Activated T-cell treated with anti-CD3 and anti-CD28 coated beads, Interleukin-2, amount 50 U/mL, for 24 hours (primary cell): Measurements from ENCODE around the gene KRT7.
A peak's percentile ranks its signal among the peaks of the same experiment; 100 is the strongest.

Experiments
- DNase-seq: peaks from one replicate; pipeline ENCODE4 v3.0.0-alpha.2; 2020
- H3K27ac Mint-ChIP-seq: 2 replicates; pipeline ENCODE4 v1.8.0; 2020; ENCODE audit warnings: mild to moderate bottlenecking, mixed read lengths
- H3K27me3 Mint-ChIP-seq: 2 replicates; pipeline ENCODE4 v1.8.0; 2020; ENCODE audit warnings: mixed read lengths
- H3K36me3 Mint-ChIP-seq: 2 replicates; pipeline ENCODE4 v1.8.0; 2020; ENCODE audit warnings: low read depth, mixed read lengths
- H3K4me1 Mint-ChIP-seq: 2 replicates; pipeline ENCODE4 v1.8.0; 2020; ENCODE audit warnings: low read depth, mixed read lengths
- H3K4me3 Mint-ChIP-seq: 2 replicates; pipeline ENCODE4 v1.8.0; 2020; ENCODE audit warnings: mild to moderate bottlenecking, moderate library complexity, mixed read lengths
- H3K9me3 Mint-ChIP-seq: 2 replicates; pipeline ENCODE4 v1.8.0; 2020; ENCODE audit warnings: mixed read lengths

The KRT7 gene

GRCh38 chr12:52232674-52233461 is at the start of gene KRT7:
TSS of gene KRT7 (plus strand) at chr12:52233243. CDS start at chr12:52233297, 54 bp downstream.
- H3K9me3 Mint-ChIP-seq = no peaks in the 10 kb centered on the region
- no peak for DNase-seq

GRCh38 chr12:52183544-52183910 is 49.5 kb upstream of the KRT7 start:
- no peaks in the 10 kb centered on the region for H3K4me1 Mint-ChIP-seq
- no peak overlapping the region for H3K4me3 Mint-ChIP-seq
- DNase-seq = no peak
- H3K27ac Mint-ChIP-seq = no peak overlapping the region
- no peaks in the 10 kb centered on the region for H3K36me3 Mint-ChIP-seq
- H3K9me3 Mint-ChIP-seq = no peaks in the 10 kb centered on the region
- no peaks in the 10 kb centered on the region for H3K27me3 Mint-ChIP-seq

More at GRCh38 chr12:52232674-52233461, at the start of gene KRT7:
- H3K4me3 Mint-ChIP-seq = no peak within 1 kb of the TSS
- no peaks in the 10 kb centered on the region for H3K36me3 Mint-ChIP-seq
- H3K27ac Mint-ChIP-seq = no peak within 1 kb of the TSS
- peaks cover 73% of the 10 kb centered on the region for H3K27me3 Mint-ChIP-seq
- peaks cover 3% of the 10 kb centered on the region for H3K4me1 Mint-ChIP-seq

GRCh38 chr12:52183971-52184370 is 49.1 kb upstream of the KRT7 start:
- no peaks in the 10 kb centered on the region for H3K27me3 Mint-ChIP-seq
- no peaks in the 10 kb centered on the region for H3K36me3 Mint-ChIP-seq
- H3K4me3 Mint-ChIP-seq = no peak overlapping the region
- no peaks in the 10 kb centered on the region for H3K9me3 Mint-ChIP-seq
- H3K4me1 Mint-ChIP-seq = no peaks in the 10 kb centered on the region
- H3K27ac Mint-ChIP-seq = no peak overlapping the region
- no peak for DNase-seq

DNA sequence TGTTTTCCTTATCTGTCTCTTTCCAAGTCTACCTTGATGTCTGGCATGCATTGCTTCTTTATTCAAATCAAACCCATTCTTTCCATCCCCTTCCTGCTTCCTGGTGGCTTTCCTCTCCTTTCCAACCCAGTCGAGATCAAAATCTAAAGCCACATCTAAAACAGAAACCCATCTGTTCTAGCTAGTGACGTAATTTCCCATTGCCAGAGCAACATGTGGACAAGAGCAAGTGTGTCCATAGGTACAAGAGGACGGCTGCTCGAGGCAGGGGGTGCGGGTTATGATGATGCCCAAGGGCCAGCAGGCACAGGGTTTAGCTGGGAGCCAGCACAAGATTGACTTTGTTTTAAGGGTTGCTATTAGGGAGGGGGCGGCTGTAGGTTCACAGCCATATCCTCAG is 48.2 kb upstream of the KRT7 start:
- Mint-ChIP-seq H3K9me3 (no peaks in the 10 kb centered on the region), H3K36me3 (no peaks in the 10 kb centered on the region), H3K4me3 (no peak overlapping the region), H3K27me3 (no peaks in the 10 kb centered on the region), H3K4me1 (no peaks in the 10 kb centered on the region), H3K27ac (no peak overlapping the region)
- DNase-seq = no peak

DNA sequence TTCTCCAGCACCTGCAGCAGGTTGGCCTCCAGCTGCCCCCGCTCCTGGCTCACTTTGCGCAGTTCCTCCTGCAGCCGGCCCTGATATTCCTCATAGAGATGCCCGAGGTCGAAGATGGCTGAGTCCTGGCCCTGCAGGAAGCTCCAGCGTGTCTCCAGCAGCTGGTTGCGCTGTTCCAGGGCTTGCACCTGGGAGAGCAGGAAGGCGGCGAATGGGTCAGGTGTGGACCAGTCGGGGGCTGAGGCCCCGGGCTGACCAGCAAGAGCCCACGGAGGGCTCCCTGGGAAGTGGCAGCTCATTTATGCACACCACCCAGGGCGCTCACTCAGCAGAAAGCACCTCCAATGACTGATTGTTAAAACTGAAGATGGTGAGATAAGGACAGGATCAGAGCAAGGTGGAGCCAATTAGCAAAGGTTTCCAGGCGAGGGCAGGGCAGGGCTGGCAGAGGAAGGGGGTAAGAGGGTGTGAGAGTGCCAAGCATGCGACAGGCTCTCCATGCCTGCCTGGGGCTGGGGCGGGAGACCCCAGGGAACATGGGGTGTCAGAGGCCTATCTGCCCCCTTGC is 47.6 kb upstream of the KRT7 start:
- H3K27ac Mint-ChIP-seq = no peak overlapping the region
- H3K4me1 Mint-ChIP-seq = no peaks in the 10 kb centered on the region
- H3K9me3 Mint-ChIP-seq = no peaks in the 10 kb centered on the region
- H3K4me3 Mint-ChIP-seq = no peak overlapping the region
- DNase-seq = no peak
- no peaks in the 10 kb centered on the region for H3K27me3 Mint-ChIP-seq
- H3K36me3 Mint-ChIP-seq = no peaks in the 10 kb centered on the region

- Mint-ChIP-seq H3K9me3 (no peaks in the 10 kb centered on the region), H3K4me3 (no peak overlapping the region), H3K27me3 (no peaks in the 10 kb centered on the region), H3K4me1 (no peaks in the 10 kb centered on the region), H3K27ac (no peak overlapping the region), H3K36me3 (no peaks in the 10 kb centered on the region)
- no peak for DNase-seq
These were observed 46.8 kb upstream of the KRT7 start for GRCh38 chr12:52186118-52186840.

DNA sequence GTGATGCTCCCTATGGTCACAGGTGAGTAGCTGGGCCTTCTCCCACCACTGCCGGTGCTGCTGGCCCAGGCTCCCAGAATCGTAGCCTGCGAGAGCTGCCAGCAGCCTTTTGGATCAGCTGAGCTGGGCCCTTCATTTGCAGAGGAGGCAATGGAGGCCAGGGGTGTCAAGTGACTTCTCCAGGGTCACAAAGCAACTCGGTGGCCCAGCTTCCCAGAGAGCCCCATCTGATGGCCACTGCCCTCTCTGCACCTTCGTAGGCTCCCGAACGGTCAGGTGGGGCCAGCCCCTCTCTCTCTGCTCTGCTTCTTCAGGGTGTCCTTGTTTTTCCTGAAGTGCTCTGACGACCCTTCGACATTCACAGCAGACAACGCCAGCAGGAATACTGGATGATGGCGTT is 45.8 kb upstream of the KRT7 start:
- no peak for DNase-seq
- Mint-ChIP-seq H3K36me3 (no peaks in the 10 kb centered on the region), H3K4me3 (no peak overlapping the region), H3K27ac (no peak overlapping the region), H3K27me3 (no peaks in the 10 kb centered on the region), H3K4me1 (no peaks in the 10 kb centered on the region), H3K9me3 (no peaks in the 10 kb centered on the region)

DNA sequence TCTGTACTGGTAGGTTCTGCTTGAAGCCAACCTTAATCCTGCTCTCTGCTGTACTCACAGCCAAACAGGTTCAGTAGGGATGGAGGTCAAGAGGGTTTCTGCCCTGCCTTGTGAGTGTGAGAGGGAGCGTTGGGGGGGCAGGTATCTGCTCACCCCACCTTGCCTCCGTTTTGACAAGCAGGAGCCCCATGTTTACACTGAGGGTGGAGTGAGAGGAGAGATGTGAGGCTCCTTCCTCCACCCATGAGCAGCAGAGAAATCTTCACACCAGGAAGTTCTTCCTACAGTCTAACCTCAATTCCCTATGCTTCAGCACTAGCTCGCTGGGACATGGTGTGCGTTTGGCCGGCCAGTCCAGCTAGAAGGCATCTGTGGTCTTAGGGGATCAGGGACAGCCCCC is 45.4 kb upstream of the KRT7 start:
- DNase-seq = no peak
- Mint-ChIP-seq H3K4me3 (no peak overlapping the region), H3K4me1 (no peaks in the 10 kb centered on the region), H3K27me3 (peaks cover 2% of the 10 kb centered on the region), H3K27ac (no peak overlapping the region), H3K36me3 (no peaks in the 10 kb centered on the region), H3K9me3 (no peaks in the 10 kb centered on the region)

GRCh38 chr12:52188658-52189057 is 44.4 kb upstream of the KRT7 start:
- H3K4me1 Mint-ChIP-seq = no peaks in the 10 kb centered on the region
- H3K27ac Mint-ChIP-seq = peak overlapping the region; percentile 35

DNA sequence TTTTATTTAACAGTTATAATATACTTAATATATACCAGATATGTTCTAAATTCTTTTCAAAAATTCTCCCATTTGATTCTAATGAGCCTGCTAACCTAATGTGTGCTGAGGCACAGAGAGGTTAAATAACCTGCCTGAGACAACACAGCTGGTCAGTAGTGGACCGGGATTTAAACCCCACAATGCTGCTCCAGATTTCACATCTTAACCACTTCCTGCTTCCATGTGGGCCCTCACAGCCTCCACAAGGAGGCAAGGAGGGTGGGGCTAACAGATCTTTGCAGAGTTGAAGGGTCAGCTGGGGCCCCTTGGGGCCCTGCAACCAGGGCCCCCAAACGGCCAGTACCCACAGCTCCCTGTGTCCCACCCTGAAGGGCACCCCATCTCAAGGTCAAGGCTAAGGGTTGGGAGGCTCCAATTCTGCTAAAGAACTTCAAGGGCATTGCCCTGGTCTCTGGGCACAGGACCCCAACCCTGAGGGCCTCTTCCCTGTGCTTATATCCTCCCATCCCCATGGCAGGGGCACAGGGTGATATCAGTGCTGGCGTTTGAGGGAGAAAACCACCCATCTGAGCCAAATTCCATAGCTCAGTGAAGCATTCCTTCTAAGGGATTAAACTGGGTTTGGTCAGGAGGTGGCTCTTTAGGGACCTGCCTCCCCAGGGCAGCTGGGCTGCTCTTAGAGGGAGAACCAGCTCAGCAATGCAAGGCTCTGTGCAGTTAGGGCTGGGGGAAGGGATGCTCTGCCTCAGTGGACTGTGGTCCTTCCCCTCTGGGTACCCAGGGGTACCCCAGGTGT is 43.5 kb upstream of the KRT7 start:
- H3K4me3 Mint-ChIP-seq = no peak overlapping the region
- H3K4me1 Mint-ChIP-seq = no peaks in the 10 kb centered on the region
- peaks cover 2% of the 10 kb centered on the region for H3K27me3 Mint-ChIP-seq
- DNase-seq = no peak
- no peak overlapping the region for H3K27ac Mint-ChIP-seq
- H3K9me3 Mint-ChIP-seq = no peaks in the 10 kb centered on the region
- no peaks in the 10 kb centered on the region for H3K36me3 Mint-ChIP-seq

More at GRCh38 chr12:52188658-52189057, 44.4 kb upstream of the KRT7 start:
- no peak for DNase-seq
- H3K9me3 Mint-ChIP-seq = no peaks in the 10 kb centered on the region
- H3K4me3 Mint-ChIP-seq = no peak overlapping the region
- H3K36me3 Mint-ChIP-seq = no peaks in the 10 kb centered on the region
- H3K27me3 Mint-ChIP-seq = peaks cover 2% of the 10 kb centered on the region

DNA sequence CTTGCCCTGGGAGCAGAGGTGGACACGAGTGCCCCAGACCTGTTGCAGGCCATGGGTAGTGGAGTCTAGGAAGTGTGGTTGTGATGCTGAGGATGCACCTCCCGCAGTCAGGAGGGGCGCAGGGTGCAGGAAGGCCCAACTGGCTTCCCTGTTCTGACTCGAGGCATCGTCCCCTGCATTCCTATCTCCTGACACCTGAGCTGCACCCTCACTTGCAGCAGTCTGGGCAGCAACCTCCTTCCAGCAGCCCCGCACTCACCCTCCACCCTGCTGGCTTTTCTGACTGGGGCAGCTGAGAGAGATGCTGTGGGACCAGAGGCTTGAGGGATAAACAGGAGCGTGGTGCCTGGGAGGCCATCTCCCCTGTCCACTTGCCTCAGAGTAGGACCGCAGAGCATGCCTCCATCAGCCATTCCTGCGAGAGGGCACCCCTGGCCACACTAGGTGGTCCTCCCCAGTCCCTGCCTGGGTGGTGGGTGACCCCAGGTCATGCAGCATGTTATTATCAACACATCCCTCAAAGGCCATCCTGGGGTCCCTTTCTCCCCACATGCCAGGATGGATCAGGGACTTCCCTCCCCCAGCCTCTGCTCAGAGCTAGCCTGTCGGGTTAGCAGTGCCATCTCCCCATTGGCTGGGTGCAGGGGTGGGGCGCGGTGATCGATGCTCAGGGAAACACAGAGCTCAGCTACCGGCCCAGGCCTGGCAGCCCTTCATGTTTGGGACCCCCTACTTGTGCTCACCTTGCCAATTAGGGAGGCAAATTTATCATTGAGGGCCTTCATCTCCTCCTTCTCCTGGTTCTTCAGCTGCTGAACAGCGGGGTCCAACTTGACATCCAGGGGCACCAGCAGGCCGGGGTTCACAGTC is 41.9 kb upstream of the KRT7 start:
- Mint-ChIP-seq H3K27ac (no peak overlapping the region), H3K4me1 (no peaks in the 10 kb centered on the region), H3K4me3 (no peak overlapping the region), H3K27me3 (peaks cover 6% of the 10 kb centered on the region), H3K9me3 (no peaks in the 10 kb centered on the region), H3K36me3 (no peaks in the 10 kb centered on the region)
- DNase-seq = no peak

DNA sequence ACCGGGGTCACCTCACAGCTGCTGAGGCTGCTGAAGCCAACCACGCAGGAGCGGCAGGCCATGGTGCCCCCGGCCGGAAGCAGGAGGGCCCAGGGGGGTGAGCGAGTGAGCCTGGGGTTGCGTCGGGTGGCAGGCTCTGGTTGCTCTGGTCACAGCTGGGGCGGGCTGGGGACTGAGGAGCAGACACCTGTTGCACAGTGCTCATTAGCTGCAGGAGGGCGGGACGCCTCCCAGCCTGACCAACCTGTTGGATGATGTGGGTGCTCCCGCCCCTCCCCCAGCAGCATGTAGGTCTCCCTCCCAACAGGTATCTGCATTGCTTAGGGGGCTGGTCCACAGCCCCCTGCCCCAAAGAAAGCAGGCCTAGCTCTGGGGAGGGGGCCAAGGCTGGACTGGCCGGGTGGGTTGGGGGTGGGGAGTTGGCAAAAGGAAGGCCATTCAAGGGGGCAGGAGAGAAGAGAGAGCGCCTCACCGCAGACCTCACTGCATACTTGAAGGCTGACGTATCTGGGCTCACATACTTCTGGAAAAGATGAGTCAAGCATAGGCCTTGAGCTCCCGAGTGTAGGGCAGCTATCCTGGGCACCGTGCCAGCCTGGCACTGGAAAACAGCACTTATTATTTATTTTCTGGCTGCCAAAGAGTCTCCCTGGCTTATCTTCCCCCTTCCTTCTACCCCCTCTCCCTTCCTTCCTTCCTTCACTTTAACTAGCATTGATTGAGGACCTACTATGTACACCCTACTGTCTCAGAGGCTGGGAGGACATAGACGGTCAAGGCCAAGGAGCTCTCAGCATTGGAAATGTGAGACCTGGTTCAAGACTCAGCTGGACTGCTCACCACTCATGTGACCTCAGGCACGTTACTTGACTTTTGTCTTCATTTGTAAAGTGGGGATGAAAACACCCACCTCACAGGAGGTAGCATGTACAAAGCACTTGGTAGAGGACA is 40.9 kb upstream of the KRT7 start, which contains the start of gene KRT80:
Gene KRT80, minus strand, starts transcription at position 174 of the 951 bp plus-strand sequence. Its CDS starts 112 bp downstream, at position 62.
- H3K4me1 Mint-ChIP-seq = no peaks in the 10 kb centered on the region
- no peaks in the 10 kb centered on the region for H3K9me3 Mint-ChIP-seq
- no peaks in the 10 kb centered on the region for H3K36me3 Mint-ChIP-seq
- H3K27ac Mint-ChIP-seq = no peak within 1 kb of the TSS
- peaks cover 10% of the 10 kb centered on the region for H3K27me3 Mint-ChIP-seq
- DNase-seq = peak; percentile 32
- H3K4me3 Mint-ChIP-seq = no peak within 1 kb of the TSS

GRCh38 chr12:52193532-52193931 is 39.5 kb upstream of the KRT7 start:
- H3K27ac Mint-ChIP-seq = no peak overlapping the region
- no peak for DNase-seq
- no peaks in the 10 kb centered on the region for H3K9me3 Mint-ChIP-seq
- H3K4me1 Mint-ChIP-seq = no peaks in the 10 kb centered on the region
- peaks cover 10% of the 10 kb centered on the region for H3K27me3 Mint-ChIP-seq
- H3K4me3 Mint-ChIP-seq = no peak overlapping the region
- no peaks in the 10 kb centered on the region for H3K36me3 Mint-ChIP-seq
